ENCODE data around the gene TXNDC9.
"Not testable (repeated sequence)": the region's sequence is repeated elsewhere in the genome, so short reads cannot be mapped to it uniquely, and the experiment has no call there.

Gene TXNDC9

GRCh38 chr2:99317161-99317872 lies 18.8 kb downstream of the TXNDC9 start:
- peaks cover 20% of the 10 kb centered on the region for H3K36me3 ChIP-seq (ENCODE audit: insufficient read depth, low read length)

GRCh38 chr2:99301097-99301496 lies 35.0 kb downstream of the TXNDC9 start, which contains the start of gene LYG1:
LYG1 (minus strand) TSS chr2:99301197; CDS start chr2:99295670, 5,527 bp downstream.
- H3K4me3 ChIP-seq (ENCODE audit: low read depth in 1 of 2, low read length in 2 of 2); H3K27ac ChIP-seq (ENCODE audit: low read depth, low read length); H3K36me3 ChIP-seq (ENCODE audit: insufficient read depth, low read length); H3K9me3 ChIP-seq (ENCODE audit: low read length); H3K27me3 ChIP-seq (ENCODE audit: control insufficient read depth in 1 of 2, insufficient read depth in 2 of 2, low read length in 2 of 2); H3K4me1 ChIP-seq (ENCODE audit: insufficient read depth, low read length); H3K9ac ChIP-seq (ENCODE audit: low read length): not testable (repeated sequence)

More at GRCh38 chr2:99317161-99317872, 18.8 kb downstream of the TXNDC9 start:
- no peak overlapping the region for H3K9ac ChIP-seq (ENCODE audit: low read length)
- no peaks in the 10 kb centered on the region for H3K4me1 ChIP-seq (ENCODE audit: insufficient read depth, low read length)
- no peaks in the 10 kb centered on the region for H3K9me3 ChIP-seq (ENCODE audit: low read length)
- no peaks in the 10 kb centered on the region for H3K27me3 ChIP-seq (ENCODE audit: control insufficient read depth in 1 of 2, insufficient read depth in 2 of 2, low read length in 2 of 2)
- no peak overlapping the region for H3K4me3 ChIP-seq (ENCODE audit: low read depth in 1 of 2, low read length in 2 of 2)
- no peak overlapping the region for H3K27ac ChIP-seq (ENCODE audit: low read depth, low read length)

- Histone ChIP-seq H3K4me3 (ENCODE audit: low read depth in 1 of 2, low read length in 2 of 2) (no peak overlapping the region), H3K9me3 (ENCODE audit: low read length) (no peaks in the 10 kb centered on the region), H3K27ac (ENCODE audit: low read depth, low read length) (no peak overlapping the region), H3K27me3 (ENCODE audit: control insufficient read depth in 1 of 2, insufficient read depth in 2 of 2, low read length in 2 of 2) (no peaks in the 10 kb centered on the region), H3K36me3 (ENCODE audit: insufficient read depth, low read length) (no peaks in the 10 kb centered on the region), H3K9ac (ENCODE audit: low read length) (no peak overlapping the region), H3K4me1 (ENCODE audit: insufficient read depth, low read length) (no peaks in the 10 kb centered on the region)
These were observed 36.6 kb downstream of the TXNDC9 start for GRCh38 chr2:99299580-99299979.

DNA sequence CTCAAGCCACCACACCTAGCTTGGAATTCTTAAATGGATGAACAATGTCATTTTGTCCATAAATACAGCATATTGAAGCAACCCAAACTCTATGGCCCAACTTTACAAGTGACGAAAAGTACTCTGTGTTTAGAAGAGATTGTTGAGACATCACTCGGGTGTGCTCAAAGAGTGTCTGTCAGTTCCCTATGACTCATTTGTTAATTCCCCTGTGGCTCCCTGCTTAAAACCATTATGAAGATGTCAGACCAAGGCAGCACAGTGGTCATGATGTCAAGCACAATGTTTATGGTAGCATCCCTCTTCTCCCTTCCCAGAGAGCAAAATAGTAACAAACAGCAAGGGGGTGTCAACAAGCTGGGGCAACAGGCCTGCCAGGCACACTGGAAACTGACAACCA lies 38.1 kb downstream of the TXNDC9 start:
- H3K36me3 ChIP-seq (ENCODE audit: insufficient read depth, low read length): no peaks in the 10 kb centered on the region
- H3K27me3 ChIP-seq (ENCODE audit: control insufficient read depth in 1 of 2, insufficient read depth in 2 of 2, low read length in 2 of 2): no peaks in the 10 kb centered on the region
- H3K4me3 ChIP-seq (ENCODE audit: low read depth in 1 of 2, low read length in 2 of 2): no peak overlapping the region
- H3K9me3 ChIP-seq (ENCODE audit: low read length): no peaks in the 10 kb centered on the region
- H3K4me1 ChIP-seq (ENCODE audit: insufficient read depth, low read length): no peaks in the 10 kb centered on the region
- H3K9ac ChIP-seq (ENCODE audit: low read length): no peak overlapping the region
- no peak overlapping the region for H3K27ac ChIP-seq (ENCODE audit: low read depth, low read length)

DNA sequence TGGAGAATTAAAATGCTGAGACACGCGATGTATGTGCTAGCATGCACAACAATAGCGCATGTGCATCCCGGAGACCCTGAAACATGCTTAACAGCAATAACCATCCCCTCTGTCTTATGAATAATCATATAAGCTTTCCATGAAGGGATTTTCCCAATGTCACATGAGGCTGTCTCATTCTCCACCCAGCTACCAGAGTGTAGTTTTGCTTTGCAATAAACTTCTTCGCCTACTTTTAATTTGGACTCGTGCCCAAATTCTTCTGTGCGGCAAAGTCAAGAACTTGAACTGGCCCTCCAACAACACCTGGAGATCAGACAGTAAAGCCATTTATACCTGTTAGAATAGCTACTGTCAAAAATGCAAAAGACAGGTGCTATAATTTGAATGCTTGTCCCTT lies 50.6 kb downstream of the TXNDC9 start:
- H3K27me3 ChIP-seq (ENCODE audit: control insufficient read depth in 1 of 2, insufficient read depth in 2 of 2, low read length in 2 of 2): no peaks in the 10 kb centered on the region
- no peak overlapping the region for H3K27ac ChIP-seq (ENCODE audit: low read depth, low read length)
- H3K4me1 ChIP-seq (ENCODE audit: insufficient read depth, low read length): no peaks in the 10 kb centered on the region
- no peak overlapping the region for H3K9ac ChIP-seq (ENCODE audit: low read length)
- H3K9me3 ChIP-seq (ENCODE audit: low read length): no peaks in the 10 kb centered on the region
- H3K4me3 ChIP-seq (ENCODE audit: low read depth in 1 of 2, low read length in 2 of 2): no peak overlapping the region
- H3K36me3 ChIP-seq (ENCODE audit: insufficient read depth, low read length): peaks cover 5% of the 10 kb centered on the region

DNA sequence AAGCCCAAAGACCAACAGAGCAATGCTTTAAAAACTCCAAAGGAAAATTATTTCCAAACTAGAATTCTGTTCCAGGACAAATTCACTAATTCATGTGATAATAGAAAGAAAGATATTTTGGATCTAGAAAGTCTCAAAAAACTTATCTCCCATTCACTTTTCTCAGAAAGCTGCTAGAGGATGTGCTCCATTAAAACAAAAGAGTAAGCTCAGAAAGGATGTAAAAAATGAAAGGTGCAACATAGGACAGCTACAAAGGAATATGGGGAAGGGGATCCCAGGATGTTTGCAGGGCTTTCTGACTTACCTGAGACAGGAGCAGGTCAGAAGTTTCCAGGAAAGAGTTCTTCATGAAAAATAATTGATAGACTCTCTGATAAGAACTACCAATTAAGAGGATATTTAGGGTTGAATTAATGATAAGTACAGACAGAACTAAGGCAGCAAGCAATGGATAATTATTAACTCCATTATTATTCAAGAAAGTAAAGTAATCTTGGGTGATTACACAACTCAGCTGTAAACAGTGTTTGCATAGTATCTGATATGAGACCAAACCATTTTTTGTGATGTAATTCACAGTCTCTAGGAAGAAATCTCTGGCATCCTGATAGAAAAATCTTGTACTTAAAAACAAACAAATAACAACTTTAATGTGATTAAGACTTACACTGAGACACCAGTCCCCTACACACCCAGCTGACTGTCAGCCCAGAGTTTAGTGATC lies 56.0 kb downstream of the TXNDC9 start:
- H3K36me3 ChIP-seq (ENCODE audit: insufficient read depth, low read length): peaks cover 5% of the 10 kb centered on the region
- H3K27me3 ChIP-seq (ENCODE audit: control insufficient read depth in 1 of 2, insufficient read depth in 2 of 2, low read length in 2 of 2): no peaks in the 10 kb centered on the region

GRCh38 chr2:99278793-99279291 lies 57.3 kb downstream of the TXNDC9 start:
- no peaks in the 10 kb centered on the region for H3K27me3 ChIP-seq (ENCODE audit: control insufficient read depth in 1 of 2, insufficient read depth in 2 of 2, low read length in 2 of 2)
- no peaks in the 10 kb centered on the region for H3K9me3 ChIP-seq (ENCODE audit: low read length)
- H3K4me1 ChIP-seq (ENCODE audit: insufficient read depth, low read length): no peaks in the 10 kb centered on the region
- H3K4me3 ChIP-seq (ENCODE audit: low read depth in 1 of 2, low read length in 2 of 2): no peak overlapping the region
- no peak overlapping the region for H3K9ac ChIP-seq (ENCODE audit: low read length)
- no peak overlapping the region for H3K27ac ChIP-seq (ENCODE audit: low read depth, low read length)
- H3K36me3 ChIP-seq (ENCODE audit: insufficient read depth, low read length): no peaks in the 10 kb centered on the region

More for the DNA sequence above, 56.0 kb downstream of the TXNDC9 start:
- Histone ChIP-seq H3K9ac (ENCODE audit: low read length) (no peak overlapping the region), H3K4me1 (ENCODE audit: insufficient read depth, low read length) (no peaks in the 10 kb centered on the region), H3K4me3 (ENCODE audit: low read depth in 1 of 2, low read length in 2 of 2) (no peak overlapping the region), H3K9me3 (ENCODE audit: low read length) (no peaks in the 10 kb centered on the region), H3K27ac (ENCODE audit: low read depth, low read length) (no peak overlapping the region)

DNA sequence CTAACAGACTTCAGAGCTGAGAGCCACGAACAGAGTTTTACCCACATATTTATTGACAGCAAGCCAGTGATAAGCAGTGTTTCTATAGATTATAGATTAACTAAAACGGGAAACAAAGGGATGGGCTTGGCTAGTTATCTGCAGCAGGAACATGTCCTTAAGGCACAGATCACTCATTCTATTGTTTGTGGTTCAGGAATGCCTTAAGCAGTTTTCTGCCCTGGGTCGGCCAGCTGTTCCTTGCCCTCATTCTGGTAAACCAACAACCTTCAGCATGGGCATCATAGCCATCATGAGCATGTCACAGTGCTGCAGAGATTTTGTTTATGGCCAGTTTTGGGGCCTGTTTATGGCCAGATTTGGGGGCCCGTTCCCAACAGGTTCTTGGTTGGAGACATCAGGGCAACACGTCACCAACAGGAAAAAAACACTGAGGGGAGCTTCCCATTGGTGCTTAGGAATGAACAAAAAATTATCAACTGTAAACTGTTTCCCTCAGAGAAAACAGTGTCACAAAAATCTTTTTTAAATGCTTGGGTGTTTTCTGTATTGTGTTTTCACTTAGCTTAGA lies 57.9 kb downstream of the TXNDC9 start:
- H3K27ac ChIP-seq (ENCODE audit: low read depth, low read length); H3K4me3 ChIP-seq (ENCODE audit: low read depth in 1 of 2, low read length in 2 of 2); H3K4me1 ChIP-seq (ENCODE audit: insufficient read depth, low read length); H3K9me3 ChIP-seq (ENCODE audit: low read length); H3K27me3 ChIP-seq (ENCODE audit: control insufficient read depth in 1 of 2, insufficient read depth in 2 of 2, low read length in 2 of 2); H3K36me3 ChIP-seq (ENCODE audit: insufficient read depth, low read length); H3K9ac ChIP-seq (ENCODE audit: low read length): not testable (repeated sequence)

- Histone ChIP-seq H3K27ac (ENCODE audit: low read depth, low read length) (no peak overlapping the region), H3K9me3 (ENCODE audit: low read length) (no peaks in the 10 kb centered on the region), H3K9ac (ENCODE audit: low read length) (no peak overlapping the region)
These were observed 60.3 kb downstream of the TXNDC9 start for GRCh38 chr2:99275882-99276281.

More at GRCh38 chr2:99275882-99276281, 60.3 kb downstream of the TXNDC9 start:
- Histone ChIP-seq H3K36me3 (ENCODE audit: insufficient read depth, low read length) (no peaks in the 10 kb centered on the region), H3K4me1 (ENCODE audit: insufficient read depth, low read length) (no peaks in the 10 kb centered on the region), H3K4me3 (ENCODE audit: low read depth in 1 of 2, low read length in 2 of 2) (no peak overlapping the region), H3K27me3 (ENCODE audit: control insufficient read depth in 1 of 2, insufficient read depth in 2 of 2, low read length in 2 of 2) (no peaks in the 10 kb centered on the region)

All from muscle layer of colon (tissue), 2 donors.